Epithelial cell of esophagus (primary cell): ENCODE measurements around the gene SDSL.

Experiments used
- DNase-seq: peaks from one replicate; pipeline ENCODE4 v3.0.0; 2010; ENCODE audit warnings: low read depth
- H3K4me3 ChIP-seq: 2 replicates; pipeline ENCODE4 v1.5.1; 2011; ENCODE audit warnings: mild to moderate bottlenecking, low read length, control low read depth
- TF ChIP-seq, protein P1 (sequence below): IDR thresholded peaks from 2 replicates; pipeline ENCODE4 v1.5.1; 2011; ENCODE audit warnings: low read depth, mild to moderate bottlenecking, low read length, control low read depth, inconsistent platforms; ENCODE audit not compliant: insufficient read depth; ENCODE audit errors: missing control alignments

SDSL gene

DNA sequence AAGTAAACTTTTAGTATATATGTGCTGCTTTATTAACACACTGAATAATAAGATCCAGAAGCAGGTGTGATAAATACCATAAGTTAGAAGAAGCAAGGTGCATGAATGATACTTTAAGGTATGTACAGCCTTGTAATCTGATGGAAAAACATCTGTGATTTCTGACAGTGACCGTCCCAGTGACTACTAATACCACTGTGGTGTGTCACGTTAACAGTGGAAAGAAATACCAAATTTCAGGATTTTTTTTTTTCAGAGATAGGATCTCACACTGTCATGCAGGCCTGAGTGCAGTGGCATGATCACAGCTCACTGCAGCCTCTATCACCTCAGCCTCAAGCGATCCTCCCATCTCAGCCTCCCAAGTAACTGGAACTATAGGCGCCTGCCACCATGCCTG, 40.0 kb upstream of the SDSL start:
- no peak overlapping the region for H3K4me3 ChIP-seq
- TF ChIP-seq, protein P1, sequence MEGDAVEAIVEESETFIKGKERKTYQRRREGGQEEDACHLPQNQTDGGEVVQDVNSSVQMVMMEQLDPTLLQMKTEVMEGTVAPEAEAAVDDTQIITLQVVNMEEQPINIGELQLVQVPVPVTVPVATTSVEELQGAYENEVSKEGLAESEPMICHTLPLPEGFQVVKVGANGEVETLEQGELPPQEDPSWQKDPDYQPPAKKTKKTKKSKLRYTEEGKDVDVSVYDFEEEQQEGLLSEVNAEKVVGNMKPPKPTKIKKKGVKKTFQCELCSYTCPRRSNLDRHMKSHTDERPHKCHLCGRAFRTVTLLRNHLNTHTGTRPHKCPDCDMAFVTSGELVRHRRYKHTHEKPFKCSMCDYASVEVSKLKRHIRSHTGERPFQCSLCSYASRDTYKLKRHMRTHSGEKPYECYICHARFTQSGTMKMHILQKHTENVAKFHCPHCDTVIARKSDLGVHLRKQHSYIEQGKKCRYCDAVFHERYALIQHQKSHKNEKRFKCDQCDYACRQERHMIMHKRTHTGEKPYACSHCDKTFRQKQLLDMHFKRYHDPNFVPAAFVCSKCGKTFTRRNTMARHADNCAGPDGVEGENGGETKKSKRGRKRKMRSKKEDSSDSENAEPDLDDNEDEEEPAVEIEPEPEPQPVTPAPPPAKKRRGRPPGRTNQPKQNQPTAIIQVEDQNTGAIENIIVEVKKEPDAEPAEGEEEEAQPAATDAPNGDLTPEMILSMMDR: no peak
- no peak for DNase-seq

DNA sequence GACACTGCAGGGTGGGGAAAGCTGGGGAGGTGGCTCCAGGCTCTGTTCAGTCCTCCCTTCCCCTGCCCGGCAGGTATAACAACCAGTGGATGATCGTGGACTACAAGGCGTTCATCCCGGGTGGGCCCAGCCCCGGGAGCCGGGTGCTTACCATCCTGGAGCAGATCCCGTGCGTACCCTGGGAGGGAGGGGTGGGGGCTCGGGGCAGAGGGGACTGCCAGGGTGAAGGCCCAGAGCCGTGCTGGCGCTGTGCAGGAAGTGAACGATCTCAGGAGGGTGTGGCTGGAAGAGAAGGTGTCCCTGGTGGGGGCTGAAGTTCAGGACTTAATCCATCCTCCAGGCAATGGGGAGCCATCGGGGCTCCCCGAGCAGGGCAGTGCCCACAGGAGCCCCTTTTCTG, 37.4 kb upstream of the SDSL start:
- no peak for DNase-seq
- TF ChIP-seq, protein P1: no peak
- H3K4me3 ChIP-seq: no peak overlapping the region

DNA sequence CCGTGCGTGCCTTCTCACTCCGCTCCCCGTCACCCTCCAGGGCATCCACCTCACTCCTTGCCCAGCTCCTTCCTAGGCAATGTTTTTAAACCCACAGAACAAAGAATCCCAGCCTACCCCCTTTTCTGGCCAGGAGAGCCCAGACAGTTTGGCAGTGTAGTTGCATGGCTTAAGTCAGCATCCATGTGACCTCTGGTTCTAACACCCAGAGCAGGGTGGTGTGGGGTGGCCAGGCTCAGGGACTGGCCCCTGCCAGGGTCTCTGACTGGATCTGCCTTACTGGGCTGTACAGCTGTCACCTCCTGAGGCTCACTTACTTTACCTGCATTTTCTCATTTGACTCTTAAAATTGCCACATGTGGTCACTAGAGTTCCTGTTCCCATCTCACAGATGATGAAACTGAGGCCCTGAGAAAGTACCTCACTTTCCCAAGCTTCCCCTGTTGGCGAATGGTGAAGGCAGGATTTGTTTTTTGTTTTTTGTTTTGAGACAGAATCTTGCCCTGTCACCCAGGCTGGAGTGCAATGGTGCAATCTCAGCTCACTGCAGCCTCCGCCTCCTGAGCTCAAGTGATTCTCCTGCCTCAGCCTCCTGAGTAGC, 36.8 kb upstream of the SDSL start:
- H3K4me3 ChIP-seq: no peak overlapping the region
- TF ChIP-seq, protein P1: no peak
- no peak for DNase-seq

DNA sequence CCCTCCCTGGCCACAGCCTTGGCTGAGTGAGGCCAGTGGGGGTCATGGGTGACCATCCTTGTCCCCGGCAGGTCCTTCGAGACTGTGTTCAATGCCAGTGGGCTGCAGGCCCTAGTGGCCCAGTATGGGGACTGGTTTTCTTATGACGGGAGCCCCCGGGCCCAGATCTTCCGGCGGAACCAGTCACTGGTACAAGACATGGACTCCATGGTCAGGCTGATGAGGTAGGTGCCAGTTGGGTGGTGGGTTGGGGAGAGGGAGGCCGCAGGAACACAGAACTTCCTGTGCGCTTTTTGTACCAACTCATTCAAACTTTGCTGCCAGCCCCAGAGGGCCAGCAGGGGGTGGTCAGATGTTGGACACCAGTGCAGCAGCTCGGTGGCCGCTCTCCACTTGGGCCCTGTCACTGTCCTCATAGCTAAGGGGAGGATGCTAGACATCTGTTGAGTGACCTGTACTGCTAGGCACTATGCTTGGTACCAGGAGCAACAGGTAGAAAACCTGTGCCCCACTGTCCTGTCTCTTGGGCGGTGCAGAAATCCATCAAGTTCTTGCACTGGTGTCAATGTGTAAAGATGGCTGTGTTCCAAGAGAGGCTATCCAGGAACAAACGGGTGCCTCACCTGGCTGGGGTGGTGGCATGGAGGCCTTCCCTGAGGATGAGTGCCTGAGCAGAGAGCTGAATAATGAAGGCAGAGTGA, 35.2 kb upstream of the SDSL start:
- TF ChIP-seq, protein P1: no peak
- DNase-seq: no peak
- H3K4me3 ChIP-seq: no peak overlapping the region

DNA sequence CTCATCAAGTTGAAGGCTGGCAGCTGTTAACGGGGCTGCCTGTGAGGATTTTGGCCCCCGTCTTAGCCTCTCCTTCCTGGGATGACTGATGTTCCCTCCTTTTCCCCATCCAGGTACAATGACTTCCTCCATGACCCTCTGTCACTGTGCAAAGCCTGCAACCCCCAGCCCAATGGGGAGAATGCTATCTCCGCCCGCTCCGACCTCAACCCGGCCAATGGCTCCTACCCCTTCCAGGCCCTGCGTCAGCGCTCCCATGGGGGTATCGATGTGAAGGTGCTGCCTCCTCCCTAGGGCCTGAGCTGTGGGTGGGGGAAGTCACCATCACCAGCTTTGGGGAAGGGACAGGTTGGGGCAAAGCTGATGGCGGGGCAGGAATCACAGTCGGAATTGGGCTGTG, 34.5 kb upstream of the SDSL start:
- no peak overlapping the region for H3K4me3 ChIP-seq
- TF ChIP-seq, protein P1: no peak
- no peak for DNase-seq

DNA sequence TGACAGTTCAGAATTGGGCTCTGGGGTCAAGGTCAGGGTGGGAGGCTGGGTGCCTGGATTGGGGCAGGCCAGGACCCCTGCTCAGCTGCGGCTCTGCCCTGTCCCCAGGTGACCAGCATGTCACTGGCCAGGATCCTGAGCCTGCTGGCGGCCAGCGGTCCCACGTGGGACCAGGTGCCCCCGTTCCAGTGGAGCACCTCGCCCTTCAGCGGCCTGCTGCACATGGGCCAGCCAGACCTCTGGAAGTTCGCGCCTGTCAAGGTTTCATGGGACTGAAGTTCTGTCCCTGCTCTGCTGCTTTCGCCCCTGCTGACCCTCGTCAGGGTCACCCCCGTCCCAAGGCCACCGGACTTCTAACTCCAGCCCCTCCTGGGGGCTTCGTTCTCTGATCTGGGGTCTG, 33.8 kb upstream of the SDSL start:
- TF ChIP-seq, protein P1: no peak
- no peak for DNase-seq
- H3K4me3 ChIP-seq: no peak overlapping the region
